Fibroblast of lung (primary cell): ENCODE measurements around the gene FAM210A.

Source experiments
- CTCF ChIP-seq, 2 donors: IDR thresholded peaks in 1 of 2; conservative IDR thresholded peaks in 1 of 2; 1 replicate in 1 of 2; 2 replicates in 1 of 2; pipeline ENCODE4 v1.5.1; 2011 to 2012; ENCODE audit warnings: low read length in 2 of 2, control low read depth in 1 of 2, inconsistent platforms in 1 of 2, low read depth in 1 of 2, mild to moderate bottlenecking in 1 of 2
- EZH2 ChIP-seq: IDR thresholded peaks from 2 replicates; pipeline ENCODE4 v1.5.1; 2012; ENCODE audit warnings: low read length, control low read depth, mild to moderate bottlenecking; ENCODE audit errors: missing control alignments

GRCh38 chr18:13726972-13727331 is 594 bp upstream of the FAM210A start:
- no peak for TF ChIP-seq CTCF (conservative IDR thresholded peaks at IDR 0.05 in 1 of 2, IDR thresholded peaks at IDR 0.05 in 1 of 2; ENCODE audit: low read depth in 1 of 2, low read length in 2 of 2)
- no peak for TF ChIP-seq EZH2
